ENCODE measurements around the gene SCYGR4.

DNA sequence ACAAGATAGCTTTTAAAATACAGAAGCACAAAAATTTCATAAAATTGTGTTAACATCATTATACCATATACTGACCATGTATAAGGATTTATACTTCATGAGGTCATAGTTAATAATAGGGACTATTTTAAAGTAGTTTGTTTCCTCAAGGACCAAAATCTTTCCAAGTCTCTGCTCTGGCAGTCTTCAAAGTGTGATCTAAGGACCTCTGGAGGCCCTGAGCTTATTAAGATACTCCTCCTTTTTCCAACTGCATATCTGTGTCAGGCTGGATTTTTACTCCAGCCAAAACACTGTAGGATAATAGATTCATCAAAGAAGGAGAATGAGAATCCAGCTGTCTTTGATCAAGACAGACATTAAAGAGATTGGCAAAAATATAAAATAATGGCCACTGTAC is 20.3 kb upstream of the SCYGR4 start:
- TF ChIP-seq, protein P1, sequence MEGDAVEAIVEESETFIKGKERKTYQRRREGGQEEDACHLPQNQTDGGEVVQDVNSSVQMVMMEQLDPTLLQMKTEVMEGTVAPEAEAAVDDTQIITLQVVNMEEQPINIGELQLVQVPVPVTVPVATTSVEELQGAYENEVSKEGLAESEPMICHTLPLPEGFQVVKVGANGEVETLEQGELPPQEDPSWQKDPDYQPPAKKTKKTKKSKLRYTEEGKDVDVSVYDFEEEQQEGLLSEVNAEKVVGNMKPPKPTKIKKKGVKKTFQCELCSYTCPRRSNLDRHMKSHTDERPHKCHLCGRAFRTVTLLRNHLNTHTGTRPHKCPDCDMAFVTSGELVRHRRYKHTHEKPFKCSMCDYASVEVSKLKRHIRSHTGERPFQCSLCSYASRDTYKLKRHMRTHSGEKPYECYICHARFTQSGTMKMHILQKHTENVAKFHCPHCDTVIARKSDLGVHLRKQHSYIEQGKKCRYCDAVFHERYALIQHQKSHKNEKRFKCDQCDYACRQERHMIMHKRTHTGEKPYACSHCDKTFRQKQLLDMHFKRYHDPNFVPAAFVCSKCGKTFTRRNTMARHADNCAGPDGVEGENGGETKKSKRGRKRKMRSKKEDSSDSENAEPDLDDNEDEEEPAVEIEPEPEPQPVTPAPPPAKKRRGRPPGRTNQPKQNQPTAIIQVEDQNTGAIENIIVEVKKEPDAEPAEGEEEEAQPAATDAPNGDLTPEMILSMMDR (IDR thresholded peaks at IDR 0.05; ENCODE audit: low read depth, low read length), result no peak
- TF ChIP-seq EZH2phosphoT487 (IDR thresholded peaks at IDR 0.05; ENCODE audit: low read depth), result no peak
